GM12801 (cell line): ENCODE measurements around the gene SLC35E3.

Experiments used
- TF ChIP-seq, protein P1 (sequence below): IDR thresholded peaks from one replicate; pipeline ENCODE4 v1.5.1; 2011; ENCODE audit warnings: control low read depth; ENCODE audit not compliant: insufficient read length; ENCODE audit errors: extremely low read depth

Gene SLC35E3

DNA sequence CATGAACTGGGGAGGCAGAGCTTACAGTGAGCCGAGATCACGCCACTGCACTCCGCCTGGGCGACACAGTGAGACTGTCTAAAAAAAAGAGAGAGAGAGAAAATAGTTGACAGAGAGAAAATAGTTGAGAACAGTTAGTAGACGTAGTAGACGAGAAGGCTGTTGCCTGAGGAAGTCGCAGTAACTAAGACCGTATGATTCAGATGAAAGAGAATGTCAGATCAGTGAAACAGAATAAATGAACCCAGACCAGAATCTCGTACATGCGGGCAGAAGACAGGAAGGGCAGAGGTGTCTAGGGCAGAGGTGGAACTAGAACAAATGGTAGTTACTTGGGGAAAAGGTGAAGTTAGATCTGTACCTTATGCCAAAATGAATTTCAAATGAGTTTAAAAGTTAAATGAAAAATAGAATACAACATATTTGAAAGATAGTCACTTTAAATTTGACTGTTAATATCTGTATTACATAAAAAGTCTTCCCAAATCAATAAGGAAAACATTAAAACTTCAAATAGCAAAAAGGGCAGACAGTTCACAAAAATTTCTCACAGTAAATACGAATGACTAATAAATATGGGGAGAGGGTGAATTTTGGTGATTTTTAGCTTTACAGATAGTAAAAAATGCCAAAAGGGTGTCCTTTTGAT, 79.7 kb downstream of the SLC35E3 start:
- TF ChIP-seq, protein P1, sequence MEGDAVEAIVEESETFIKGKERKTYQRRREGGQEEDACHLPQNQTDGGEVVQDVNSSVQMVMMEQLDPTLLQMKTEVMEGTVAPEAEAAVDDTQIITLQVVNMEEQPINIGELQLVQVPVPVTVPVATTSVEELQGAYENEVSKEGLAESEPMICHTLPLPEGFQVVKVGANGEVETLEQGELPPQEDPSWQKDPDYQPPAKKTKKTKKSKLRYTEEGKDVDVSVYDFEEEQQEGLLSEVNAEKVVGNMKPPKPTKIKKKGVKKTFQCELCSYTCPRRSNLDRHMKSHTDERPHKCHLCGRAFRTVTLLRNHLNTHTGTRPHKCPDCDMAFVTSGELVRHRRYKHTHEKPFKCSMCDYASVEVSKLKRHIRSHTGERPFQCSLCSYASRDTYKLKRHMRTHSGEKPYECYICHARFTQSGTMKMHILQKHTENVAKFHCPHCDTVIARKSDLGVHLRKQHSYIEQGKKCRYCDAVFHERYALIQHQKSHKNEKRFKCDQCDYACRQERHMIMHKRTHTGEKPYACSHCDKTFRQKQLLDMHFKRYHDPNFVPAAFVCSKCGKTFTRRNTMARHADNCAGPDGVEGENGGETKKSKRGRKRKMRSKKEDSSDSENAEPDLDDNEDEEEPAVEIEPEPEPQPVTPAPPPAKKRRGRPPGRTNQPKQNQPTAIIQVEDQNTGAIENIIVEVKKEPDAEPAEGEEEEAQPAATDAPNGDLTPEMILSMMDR: no peak

DNA sequence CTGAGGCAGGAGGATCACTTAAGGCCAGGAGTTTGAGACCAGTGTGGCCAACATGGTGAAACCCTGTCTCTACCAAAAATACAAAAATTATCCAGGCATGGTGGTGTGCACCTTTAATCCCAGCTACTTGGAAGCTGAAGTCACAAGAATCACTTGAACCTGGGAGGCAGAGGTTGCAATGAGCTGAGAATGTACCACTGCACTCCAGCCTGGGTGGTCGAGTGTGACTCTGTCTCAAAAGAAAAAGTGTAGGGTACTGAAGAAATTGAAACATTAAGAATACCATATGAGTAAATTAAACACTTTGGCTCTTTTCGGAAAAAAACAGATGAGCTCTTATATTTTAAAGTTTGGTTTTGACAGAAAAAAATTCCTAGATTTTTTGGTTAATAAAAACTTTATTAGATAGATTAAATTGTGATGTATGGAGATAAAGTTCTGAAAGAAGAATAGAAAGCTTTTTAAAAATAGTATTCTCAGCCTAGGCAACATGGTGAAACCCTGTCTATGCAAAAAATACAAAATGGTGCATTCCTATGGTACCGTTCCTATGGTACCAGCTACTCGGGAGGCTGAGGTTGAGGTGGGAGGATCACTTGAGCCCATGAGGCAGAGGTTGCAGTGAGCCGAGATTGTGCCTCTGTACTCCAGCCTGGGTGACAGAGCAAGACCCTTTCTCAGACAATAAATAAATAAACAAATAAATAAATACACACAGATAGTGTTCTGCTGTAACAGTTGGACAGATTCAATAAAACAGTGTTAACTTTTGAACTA, 82.1 kb downstream of the SLC35E3 start:
- TF ChIP-seq, protein P1: no peak

DNA sequence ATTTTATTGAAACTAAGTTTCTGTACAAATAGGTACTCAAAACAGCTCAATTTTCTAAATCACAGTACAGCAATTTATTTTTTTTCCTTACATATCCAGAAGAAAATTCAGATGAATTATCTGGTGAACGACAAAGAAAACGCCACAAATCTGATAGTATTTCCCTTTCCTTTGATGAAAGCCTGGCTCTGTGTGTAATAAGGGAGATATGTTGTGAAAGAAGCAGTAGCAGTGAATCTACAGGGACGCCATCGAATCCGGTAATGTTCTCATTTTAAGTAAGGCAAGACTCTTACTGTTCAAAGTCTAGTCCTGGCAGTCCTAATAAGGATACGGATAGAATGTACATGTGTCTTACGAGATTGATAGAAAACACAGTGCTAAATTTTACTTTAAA, 82.7 kb downstream of the SLC35E3 start:
- TF ChIP-seq, protein P1: no peak
